IPS-18a (cell line): ENCODE data around the gene RAG2.
A peak's percentile ranks its signal among the peaks of the same experiment; 100 is the strongest.
"Not testable (repeated sequence)": the region's sequence is repeated elsewhere in the genome, so short reads cannot be mapped to it uniquely, and the experiment has no call there.

ENCODE experiments used
- H3K27ac ChIP-seq: one replicate; pipeline ENCODE4 v1.5.1; 2013; ENCODE audit warnings: low read length
- H3K27me3 ChIP-seq: one replicate; pipeline ENCODE4 v1.6.1; 2013; ENCODE audit warnings: mild to moderate bottlenecking, low read length; ENCODE audit not compliant: control insufficient read depth, insufficient read depth
- H3K36me3 ChIP-seq: one replicate; pipeline ENCODE4 v1.6.1; 2013; ENCODE audit warnings: low read depth, low read length; ENCODE audit not compliant: control insufficient read depth
- H3K4me1 ChIP-seq: one replicate; pipeline ENCODE4 v1.6.1; 2013; ENCODE audit warnings: low read depth, low read length; ENCODE audit not compliant: control insufficient read depth
- H3K4me3 ChIP-seq: one replicate; pipeline ENCODE4 v1.5.1; 2013; ENCODE audit warnings: low read length
- H3K9ac ChIP-seq: one replicate; pipeline ENCODE4 v1.6.1; 2013; ENCODE audit warnings: mild to moderate bottlenecking, low read length, moderate library complexity
- H3K9me3 ChIP-seq: one replicate; pipeline ENCODE4 v1.6.1; 2013; ENCODE audit warnings: low read depth, low read length; ENCODE audit not compliant: control insufficient read depth

RAG2 gene

DNA sequence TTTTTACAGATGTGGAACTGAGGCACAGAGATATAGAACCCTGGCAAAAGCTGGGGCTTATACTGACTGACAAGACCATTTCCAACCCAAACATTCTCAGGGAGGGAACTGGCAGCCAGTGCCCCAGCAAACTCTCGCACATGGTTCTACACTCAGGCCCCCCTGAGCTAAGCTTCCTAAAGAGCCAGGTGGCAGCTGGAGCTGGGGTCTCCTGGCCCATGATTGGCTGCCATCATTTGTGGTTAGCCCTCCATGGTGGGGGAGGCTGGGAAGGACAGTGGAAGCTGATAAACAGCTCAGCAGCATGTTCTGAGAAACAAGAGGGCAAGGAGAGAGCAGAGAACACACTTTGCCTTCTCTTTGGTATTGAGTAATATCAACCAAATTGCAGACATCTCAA lies 30.3 kb downstream of the RAG2 start, which contains the start of gene RAG1:
RAG1 (plus strand) TSS at position 314 of the 400 bp plus-strand sequence. CDS start 5,298 bp downstream, outside the sequence.
- peaks cover 8% of the 10 kb centered on the region for H3K27me3 ChIP-seq

DNA sequence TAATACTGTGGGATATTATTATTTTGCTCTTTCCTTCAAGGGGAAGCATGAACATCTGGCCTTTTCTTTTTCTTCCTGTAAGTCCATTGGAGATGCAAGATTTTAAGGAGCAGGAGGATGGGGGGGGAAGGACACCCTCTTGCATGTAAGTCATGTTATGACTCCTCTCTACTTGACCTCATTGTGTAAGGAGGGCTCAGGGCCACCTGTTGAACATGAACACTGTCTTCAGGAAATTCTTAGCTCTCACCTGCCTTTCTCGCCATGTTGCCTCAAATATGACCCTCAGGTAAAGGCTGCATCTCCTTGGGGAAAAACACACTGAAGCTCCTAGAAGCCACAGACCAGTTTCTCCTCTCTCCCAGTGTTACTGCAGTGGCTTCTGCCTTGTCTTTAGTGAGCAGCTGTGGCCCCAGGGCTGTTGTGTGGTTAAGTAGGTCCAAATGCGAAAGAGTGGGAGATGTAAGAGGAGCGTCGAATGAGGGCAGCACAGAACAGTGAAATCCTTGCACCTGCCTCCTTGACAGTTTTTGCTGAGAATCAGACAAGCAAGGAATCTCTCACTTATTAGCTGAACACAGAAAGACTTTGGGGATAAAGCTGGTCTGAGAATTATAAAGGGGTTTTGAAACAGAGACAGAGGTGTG lies 31.5 kb downstream of the RAG2 start:
- no peaks in the 10 kb centered on the region for H3K9me3 ChIP-seq
- no peaks in the 10 kb centered on the region for H3K4me1 ChIP-seq
- no peak overlapping the region for H3K27ac ChIP-seq
- H3K9ac ChIP-seq: no peak overlapping the region
- no peaks in the 10 kb centered on the region for H3K36me3 ChIP-seq
- H3K27me3 ChIP-seq: peaks cover 8% of the 10 kb centered on the region
- no peak overlapping the region for H3K4me3 ChIP-seq

More for the DNA sequence above, 30.3 kb downstream of the RAG2 start, which contains the start of gene RAG1:
- Histone ChIP-seq H3K36me3 (no peaks in the 10 kb centered on the region), H3K9me3 (no peaks in the 10 kb centered on the region), H3K9ac (no peak within 1 kb of the TSS), H3K4me3 (no peak within 1 kb of the TSS), H3K4me1 (no peaks in the 10 kb centered on the region), H3K27ac (no peak within 1 kb of the TSS)

DNA sequence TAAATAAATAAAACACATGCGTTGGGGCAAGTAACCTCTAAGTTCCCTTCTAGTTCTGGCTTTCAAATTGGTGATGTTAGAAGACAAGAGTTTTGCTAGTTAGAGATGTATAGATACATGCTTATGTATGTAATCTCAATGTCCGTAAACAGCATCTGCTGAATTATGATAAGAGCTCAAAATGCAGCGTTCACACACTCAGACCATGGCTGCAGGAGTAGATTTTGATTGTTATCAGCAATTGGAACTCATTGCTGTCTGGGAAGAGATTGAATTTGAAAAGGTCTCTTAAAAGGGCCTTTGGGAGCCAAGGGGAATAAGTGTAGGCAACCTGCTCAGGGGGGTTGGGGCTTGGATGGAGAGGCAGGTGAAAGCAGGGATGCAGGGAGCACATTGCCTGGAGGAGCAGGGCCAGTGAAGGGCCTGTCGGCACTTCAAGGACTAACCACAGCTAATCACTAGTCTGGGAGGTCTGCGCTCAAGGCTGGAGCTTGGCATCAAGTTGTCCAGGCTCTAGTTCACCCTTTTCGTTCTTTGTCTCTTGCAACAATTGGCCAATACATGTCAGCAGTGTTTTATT lies 32.9 kb downstream of the RAG2 start:
- no peak overlapping the region for H3K9ac ChIP-seq

DNA sequence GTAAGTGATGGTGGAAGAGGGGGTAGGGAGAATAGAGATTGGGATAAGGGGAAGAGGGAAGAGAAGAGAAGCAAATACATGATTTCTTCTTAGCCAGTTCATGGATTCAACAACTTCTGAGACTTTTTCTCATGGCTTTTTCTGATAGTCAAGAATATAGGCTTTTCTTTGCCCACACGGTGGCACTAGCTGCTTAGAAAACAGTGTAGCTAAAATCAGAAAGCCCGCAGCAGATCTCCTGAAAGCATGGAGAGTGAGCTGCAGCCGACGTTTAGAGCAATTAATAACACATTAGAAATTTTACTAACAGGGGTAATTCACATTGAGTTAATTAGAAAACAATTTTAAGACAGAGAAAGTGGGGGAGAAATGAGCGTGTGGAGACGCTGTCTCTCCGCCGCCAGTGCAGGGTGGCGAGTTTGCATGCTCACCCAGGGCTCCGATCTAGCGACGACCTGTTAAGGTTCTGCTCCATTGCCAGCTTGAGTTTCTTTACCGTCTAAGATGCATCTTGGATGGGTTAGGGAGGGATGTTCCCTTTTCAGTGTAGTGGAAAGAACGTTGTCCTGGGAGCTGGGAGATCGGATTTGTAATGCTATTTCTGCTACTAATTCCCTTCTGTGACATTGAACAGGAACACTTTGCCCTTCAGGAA lies 33.5 kb downstream of the RAG2 start:
- H3K9ac ChIP-seq: no peak overlapping the region
- no peaks in the 10 kb centered on the region for H3K9me3 ChIP-seq
- peak overlapping the region; percentile 47 for H3K4me3 ChIP-seq
- H3K27ac ChIP-seq: no peak overlapping the region
- H3K4me1 ChIP-seq: no peaks in the 10 kb centered on the region
- H3K27me3 ChIP-seq: peaks cover 8% of the 10 kb centered on the region
- no peaks in the 10 kb centered on the region for H3K36me3 ChIP-seq

More for the DNA sequence above, 32.9 kb downstream of the RAG2 start:
- Histone ChIP-seq H3K4me3 (no peak overlapping the region), H3K27ac (no peak overlapping the region), H3K27me3 (peaks cover 8% of the 10 kb centered on the region), H3K4me1 (no peaks in the 10 kb centered on the region), H3K36me3 (no peaks in the 10 kb centered on the region), H3K9me3 (no peaks in the 10 kb centered on the region)

DNA sequence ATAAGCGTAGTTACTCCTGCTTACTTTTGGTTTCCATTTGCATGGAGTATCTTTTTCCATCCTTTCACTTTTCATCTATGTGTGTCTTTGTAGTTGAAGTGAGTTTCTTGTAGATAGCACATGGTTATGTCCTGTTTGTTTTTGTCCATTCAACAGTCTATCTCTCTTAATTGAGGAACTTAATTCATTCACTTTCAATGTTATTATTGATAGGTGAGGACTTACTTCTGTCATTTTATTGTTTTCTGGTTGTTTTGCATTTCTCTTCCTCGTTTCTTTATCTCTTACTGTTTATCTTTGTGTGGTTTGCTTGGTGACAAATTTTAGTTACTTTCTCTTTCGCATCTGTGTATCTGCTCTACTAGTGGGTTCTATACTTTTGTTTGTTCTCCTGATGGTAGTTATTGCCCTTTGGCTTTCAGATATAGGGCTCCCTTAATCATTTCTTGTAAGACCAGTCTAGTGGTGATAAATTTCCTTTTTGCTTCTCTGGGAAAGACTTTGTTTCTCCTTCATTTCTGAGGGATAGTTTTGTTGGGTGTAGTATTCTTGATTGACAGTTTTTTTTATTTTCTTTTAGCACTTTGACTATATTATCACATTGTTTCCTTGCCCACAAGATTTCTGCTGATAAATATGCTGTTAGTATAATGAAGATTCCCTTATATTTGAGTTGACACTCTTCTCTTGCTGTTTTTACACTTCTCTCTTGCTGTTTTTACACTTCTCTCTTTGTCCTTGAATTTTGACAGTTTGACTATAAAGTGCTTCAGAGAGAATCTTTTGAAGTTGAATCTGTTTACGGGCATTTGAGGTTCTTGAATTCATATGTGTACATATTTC lies 39.2 kb downstream of the RAG2 start:
- H3K27ac ChIP-seq: no peak overlapping the region
- H3K4me3 ChIP-seq: no peak overlapping the region
- H3K27me3 ChIP-seq: no peaks in the 10 kb centered on the region

DNA sequence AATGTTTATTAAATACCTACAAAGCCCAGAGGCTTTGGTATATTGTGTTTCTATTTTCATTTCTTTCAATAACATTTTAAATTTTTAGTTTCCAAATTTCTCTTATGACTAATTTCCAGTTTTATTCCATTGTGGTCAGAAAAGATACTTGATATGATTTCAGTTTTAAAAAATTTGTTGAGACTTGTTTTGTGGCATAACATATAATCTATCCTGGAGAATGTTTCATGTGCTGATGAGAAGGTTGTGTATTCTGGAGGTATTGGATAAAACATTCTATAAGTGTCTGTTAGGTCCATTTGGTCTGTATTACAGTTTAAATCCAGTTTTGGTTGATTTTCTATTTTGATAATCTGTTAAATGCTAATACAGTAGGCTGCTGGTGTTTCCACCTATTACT lies 40.0 kb downstream of the RAG2 start:
- Histone ChIP-seq H3K36me3 (no peaks in the 10 kb centered on the region), H3K9ac (no peak overlapping the region), H3K27ac (no peak overlapping the region), H3K4me3 (no peak overlapping the region), H3K27me3 (no peaks in the 10 kb centered on the region), H3K4me1 (no peaks in the 10 kb centered on the region), H3K9me3 (no peaks in the 10 kb centered on the region)

More for the DNA sequence above, 39.2 kb downstream of the RAG2 start:
- Histone ChIP-seq H3K36me3 (no peaks in the 10 kb centered on the region), H3K9ac (no peak overlapping the region), H3K4me1 (no peaks in the 10 kb centered on the region), H3K9me3 (no peaks in the 10 kb centered on the region)

DNA sequence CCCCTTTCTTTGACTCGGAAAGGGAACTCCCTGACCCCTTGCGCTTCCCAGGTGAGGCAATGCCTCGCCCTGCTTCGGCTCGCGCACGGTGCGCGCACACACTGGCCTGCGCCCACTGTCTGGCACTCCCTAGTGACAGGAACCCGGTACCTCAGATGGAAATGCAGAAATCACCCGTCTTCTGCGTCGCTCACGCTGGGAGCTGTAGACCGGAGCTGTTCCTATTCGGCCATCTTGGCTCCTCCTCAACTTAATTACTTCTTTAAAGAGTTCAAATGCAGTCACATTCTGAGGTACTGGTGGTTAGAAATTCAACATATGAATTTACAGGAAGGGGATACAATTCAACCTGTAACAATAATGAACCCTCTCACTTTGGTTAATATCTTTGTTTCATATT lies 40.6 kb downstream of the RAG2 start:
- not testable (repeated sequence) for H3K27ac ChIP-seq, H3K9ac ChIP-seq, H3K27me3 ChIP-seq, H3K9me3 ChIP-seq, H3K36me3 ChIP-seq, H3K4me1 ChIP-seq, H3K4me3 ChIP-seq

DNA sequence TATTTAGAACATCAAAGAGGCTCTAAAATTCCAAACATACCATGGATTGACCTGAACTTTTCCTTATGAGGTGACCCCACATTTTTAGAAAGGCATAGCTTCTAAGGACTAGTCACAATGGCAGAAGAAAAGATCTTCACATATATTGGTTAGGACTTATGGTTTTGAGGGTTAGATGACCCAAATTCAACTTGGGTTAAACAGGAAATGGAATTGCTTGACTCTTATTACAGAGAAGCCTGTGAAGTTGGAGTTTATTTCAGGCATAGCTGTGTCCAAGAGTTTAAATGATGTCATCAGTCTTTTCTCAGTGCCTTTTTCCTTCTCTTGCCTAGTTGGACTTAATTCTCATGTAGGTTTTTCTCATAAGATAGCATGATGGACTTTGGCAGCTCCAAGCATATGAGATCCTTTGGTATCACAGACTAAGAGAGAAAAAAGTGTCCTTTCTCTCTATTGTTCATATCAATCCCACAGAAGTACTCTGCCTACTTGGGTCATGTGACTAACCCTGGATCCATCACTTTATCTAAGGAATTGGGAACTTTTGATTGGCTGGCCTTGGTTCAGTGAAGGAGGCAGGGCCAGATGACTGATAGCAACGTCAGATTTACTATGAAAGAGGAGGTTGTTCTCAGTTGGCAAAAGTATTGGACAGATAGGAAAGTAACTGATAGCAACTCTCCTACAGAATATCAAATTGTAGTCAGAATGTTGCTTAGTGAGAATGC lies 47.5 kb downstream of the RAG2 start:
- no peak overlapping the region for H3K27ac ChIP-seq

More for the DNA sequence above, 47.5 kb downstream of the RAG2 start:
- Histone ChIP-seq H3K36me3 (no peaks in the 10 kb centered on the region), H3K9ac (no peak overlapping the region), H3K4me1 (no peaks in the 10 kb centered on the region), H3K27me3 (no peaks in the 10 kb centered on the region), H3K9me3 (no peaks in the 10 kb centered on the region), H3K4me3 (no peak overlapping the region)
